ENCODE results near the gene RTN4R.

Gene RTN4R

DNA sequence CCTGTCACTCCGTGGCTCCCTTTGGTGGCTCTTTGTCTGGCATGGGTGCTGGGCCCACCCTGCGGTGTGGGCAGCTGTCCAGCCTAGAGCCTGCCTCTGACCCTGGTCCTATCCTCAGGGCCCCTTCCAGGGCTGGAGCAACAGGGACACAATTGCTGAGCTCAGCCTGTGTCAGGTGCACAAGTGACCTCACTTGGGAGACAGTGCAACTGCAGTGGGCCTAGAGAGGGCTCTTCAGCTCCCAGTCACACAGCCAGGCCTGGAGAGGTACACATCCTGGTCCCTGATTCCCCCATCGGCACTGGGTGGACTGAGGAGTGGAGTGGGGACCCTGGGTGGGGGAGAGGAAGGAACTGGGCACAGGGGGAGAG is 43.9 kb downstream of the RTN4R start:
- no peaks in the 10 kb centered on the region for H3K36me3 ChIP-seq (replicated peaks)
- H3K4me3 ChIP-seq (ENCODE audit: low read depth, low read length), result no peak overlapping the region
- TF ChIP-seq, protein P1, sequence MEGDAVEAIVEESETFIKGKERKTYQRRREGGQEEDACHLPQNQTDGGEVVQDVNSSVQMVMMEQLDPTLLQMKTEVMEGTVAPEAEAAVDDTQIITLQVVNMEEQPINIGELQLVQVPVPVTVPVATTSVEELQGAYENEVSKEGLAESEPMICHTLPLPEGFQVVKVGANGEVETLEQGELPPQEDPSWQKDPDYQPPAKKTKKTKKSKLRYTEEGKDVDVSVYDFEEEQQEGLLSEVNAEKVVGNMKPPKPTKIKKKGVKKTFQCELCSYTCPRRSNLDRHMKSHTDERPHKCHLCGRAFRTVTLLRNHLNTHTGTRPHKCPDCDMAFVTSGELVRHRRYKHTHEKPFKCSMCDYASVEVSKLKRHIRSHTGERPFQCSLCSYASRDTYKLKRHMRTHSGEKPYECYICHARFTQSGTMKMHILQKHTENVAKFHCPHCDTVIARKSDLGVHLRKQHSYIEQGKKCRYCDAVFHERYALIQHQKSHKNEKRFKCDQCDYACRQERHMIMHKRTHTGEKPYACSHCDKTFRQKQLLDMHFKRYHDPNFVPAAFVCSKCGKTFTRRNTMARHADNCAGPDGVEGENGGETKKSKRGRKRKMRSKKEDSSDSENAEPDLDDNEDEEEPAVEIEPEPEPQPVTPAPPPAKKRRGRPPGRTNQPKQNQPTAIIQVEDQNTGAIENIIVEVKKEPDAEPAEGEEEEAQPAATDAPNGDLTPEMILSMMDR (IDR thresholded peaks at IDR 0.05; ENCODE audit: low read depth, low read length, missing control alignments), result no peak
- no peak for DNase-seq
- H3K27ac ChIP-seq, result no peak overlapping the region
- peaks cover 8% of the 10 kb centered on the region for H3K27me3 ChIP-seq (replicated peaks)
- in situ Hi-C loops (cut with HindIII; ENCODE audit: low pct_ligation_motif_present, low sequenced_read_pairs), result no loop called here

DNA sequence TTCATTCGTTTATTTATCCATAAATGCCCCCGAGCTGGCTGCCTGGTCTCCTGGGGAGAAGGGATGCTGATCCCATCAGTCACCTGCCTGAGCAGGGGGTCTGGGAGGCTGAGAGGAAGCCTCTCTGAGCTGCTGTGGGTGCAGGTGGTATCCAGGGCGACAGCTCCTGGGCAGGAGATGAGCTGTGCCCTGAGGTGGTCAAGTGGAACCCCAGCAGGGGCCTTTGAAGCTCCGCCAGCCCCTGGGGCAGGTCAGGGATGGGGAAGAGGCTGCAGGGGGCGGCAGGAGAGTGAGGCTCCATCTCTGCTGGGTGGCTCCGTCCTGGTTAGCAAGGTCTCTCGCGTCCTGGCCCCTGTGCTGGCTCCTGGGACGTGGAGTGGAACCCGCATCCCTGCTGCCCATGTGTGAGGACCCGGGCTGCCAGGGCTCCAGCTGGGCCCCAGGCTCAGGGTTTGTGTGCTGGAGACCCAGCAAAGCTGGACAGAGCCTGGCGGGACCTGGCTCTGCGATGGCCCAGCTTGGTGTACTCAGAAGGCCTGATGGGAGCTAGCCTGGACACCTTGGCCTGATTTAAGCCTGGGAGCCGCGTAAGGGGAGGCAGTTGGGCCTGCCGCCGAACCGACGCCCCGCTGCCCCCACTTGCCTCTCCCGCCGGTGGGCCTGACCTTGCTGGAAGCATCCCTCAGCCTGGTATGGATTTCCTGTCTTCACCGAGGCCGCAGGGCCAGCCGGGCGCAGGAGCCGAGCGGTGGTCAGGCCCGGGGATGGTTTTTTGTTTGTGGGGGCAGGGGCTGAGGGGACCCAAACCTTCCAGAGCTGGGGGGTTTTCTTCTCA is 44.5 kb downstream of the RTN4R start:
- no peak overlapping the region for H3K27ac ChIP-seq

DNA sequence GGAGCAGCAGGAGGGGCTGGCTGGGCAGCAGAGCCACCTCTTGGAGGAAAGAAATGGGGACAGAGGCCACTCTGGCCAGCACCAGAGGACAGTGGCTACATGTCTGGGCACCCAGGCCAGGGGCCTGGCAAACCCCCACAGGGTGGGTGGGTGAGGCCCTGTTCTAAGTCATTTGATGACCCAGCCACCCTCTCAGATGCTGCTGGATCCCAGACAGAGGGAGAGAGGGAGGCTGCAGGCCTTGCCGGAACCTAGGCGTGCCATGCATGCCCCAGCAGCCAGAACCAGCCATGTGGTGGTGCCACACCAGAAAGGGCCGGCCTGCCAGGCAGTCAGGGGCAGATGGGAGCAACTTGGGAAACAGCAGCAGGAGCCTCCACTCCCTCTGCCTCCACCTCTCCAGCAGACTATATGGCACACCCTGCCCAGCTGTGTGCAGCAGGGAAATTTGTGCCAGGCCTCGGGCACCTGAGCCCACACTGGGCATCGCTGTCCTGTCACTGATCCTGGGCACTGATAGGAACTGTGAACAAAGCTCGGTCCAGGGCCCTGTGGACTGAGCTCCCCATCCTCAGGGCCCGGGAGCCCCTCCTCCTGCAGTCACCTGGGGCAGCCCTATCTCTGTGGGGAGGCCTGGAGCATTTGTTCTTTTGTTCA is 45.2 kb downstream of the RTN4R start:
- Histone ChIP-seq H3K27ac (no peak overlapping the region), H3K36me3 (replicated peaks) (no peaks in the 10 kb centered on the region), H3K27me3 (replicated peaks) (no peaks in the 10 kb centered on the region), H3K4me3 (ENCODE audit: low read depth, low read length) (no peak overlapping the region)
- TF ChIP-seq, protein P1 (IDR thresholded peaks at IDR 0.05; ENCODE audit: low read depth, low read length, missing control alignments), result no peak
- DNase-seq, result no peak
- in situ Hi-C loops (cut with HindIII; ENCODE audit: low pct_ligation_motif_present, low sequenced_read_pairs), result no loop called here

More for the DNA sequence above, 44.5 kb downstream of the RTN4R start:
- no peak for DNase-seq
- in situ Hi-C loops (cut with HindIII; ENCODE audit: low pct_ligation_motif_present, low sequenced_read_pairs), result no loop called here
- Histone ChIP-seq H3K27me3 (replicated peaks) (peaks cover 2% of the 10 kb centered on the region), H3K4me3 (ENCODE audit: low read depth, low read length) (no peak overlapping the region), H3K36me3 (replicated peaks) (no peaks in the 10 kb centered on the region)
- TF ChIP-seq, protein P1 (IDR thresholded peaks at IDR 0.05; ENCODE audit: low read depth, low read length, missing control alignments), result no peak

DNA sequence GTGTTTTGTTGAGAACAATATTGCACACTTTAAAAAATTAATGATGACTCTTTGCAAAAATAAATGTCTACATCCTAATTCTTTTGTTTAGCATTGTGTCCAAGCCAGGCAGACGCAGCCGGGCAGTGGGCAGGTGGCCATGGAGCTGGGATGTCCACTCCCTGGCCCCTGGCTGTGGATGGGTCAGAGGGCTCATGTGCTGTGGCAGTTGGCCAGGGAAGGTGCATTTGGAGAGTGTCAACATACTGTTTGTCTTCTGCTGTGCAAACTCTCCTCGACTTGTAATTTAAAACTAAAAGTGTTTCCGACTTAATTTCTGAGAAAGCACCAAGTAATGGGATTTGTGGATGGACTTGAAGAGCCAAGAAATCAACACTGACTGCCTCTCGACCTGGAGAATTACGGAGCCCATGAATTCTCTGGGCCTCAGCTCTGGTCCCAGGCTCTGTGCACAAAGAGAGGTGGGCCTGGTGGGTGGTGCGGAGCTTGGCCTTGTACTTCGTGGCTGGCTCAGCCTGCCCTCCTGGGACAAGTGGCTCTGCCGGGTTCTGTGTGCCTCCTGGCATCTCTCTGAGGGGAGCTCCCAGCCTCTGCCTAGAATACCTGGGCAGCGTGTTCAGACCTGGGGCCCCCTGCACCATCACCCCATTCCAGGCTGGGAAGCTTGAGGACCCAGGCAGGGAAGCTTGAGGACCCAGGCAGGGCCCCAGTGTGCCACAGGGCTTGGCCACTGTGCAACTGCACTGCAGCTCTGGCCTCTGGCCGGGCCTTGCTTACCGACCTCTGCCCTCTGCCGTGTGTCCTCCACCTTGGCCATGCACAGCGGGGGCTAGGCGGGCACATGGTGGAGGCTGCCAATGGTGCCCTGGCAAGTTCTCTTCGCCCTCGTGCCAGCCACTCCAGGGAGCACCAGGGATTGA is 46.4 kb downstream of the RTN4R start:
- H3K36me3 ChIP-seq (replicated peaks), result no peaks in the 10 kb centered on the region
- in situ Hi-C loops (cut with HindIII; ENCODE audit: low pct_ligation_motif_present, low sequenced_read_pairs), result no loop called here

DNA sequence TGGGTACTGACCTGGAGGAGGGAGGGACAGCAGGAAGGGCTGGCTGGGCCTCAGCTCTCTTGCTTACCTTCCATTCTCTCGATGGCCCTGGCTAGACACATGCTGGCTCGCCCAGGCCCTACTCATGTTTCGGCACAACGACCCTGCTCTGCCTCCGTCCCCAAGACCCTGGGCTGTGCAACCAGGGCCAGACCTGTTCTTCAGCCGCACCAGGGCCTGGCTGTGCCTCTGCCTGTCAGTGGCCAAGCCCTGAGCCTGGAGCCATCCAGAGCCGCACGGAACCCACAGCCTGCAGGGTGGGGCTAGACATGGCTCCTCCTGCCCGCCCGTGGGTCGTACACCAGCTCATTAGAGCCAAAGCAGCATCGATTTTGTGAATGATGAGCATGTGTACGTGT is 47.5 kb downstream of the RTN4R start:
- in situ Hi-C loops (cut with HindIII; ENCODE audit: low pct_ligation_motif_present, low sequenced_read_pairs), result no loop called here
- H3K27me3 ChIP-seq (replicated peaks), result no peaks in the 10 kb centered on the region
- H3K4me3 ChIP-seq (ENCODE audit: low read depth, low read length), result no peak overlapping the region
- H3K27ac ChIP-seq, result no peak overlapping the region
- no peak for DNase-seq
- no peaks in the 10 kb centered on the region for H3K36me3 ChIP-seq (replicated peaks)
- TF ChIP-seq, protein P1 (IDR thresholded peaks at IDR 0.05; ENCODE audit: low read depth, low read length, missing control alignments), result no peak

More for the DNA sequence above, 46.4 kb downstream of the RTN4R start:
- no peak overlapping the region for H3K27ac ChIP-seq
- no peak for DNase-seq
- no peak overlapping the region for H3K4me3 ChIP-seq (ENCODE audit: low read depth, low read length)
- H3K27me3 ChIP-seq (replicated peaks), result no peaks in the 10 kb centered on the region
- TF ChIP-seq, protein P1 (IDR thresholded peaks at IDR 0.05; ENCODE audit: low read depth, low read length, missing control alignments), result no peak
